ENCODE data around the gene CFAP20DC. TPM values are rescaled to one million over a fixed set of nuclear protein-coding genes. Genes with fewer than 3 reads are reported as not detected.

CFAP20DC gene
- total and polyA plus RNA-seq, 10 of the 15 experiments (the other 5 are each of a cell fraction or from before 2014, with no cell fraction given): 0.53 to 11.6 (median 2.0) TPM

- TF ChIP-seq NKRF (conservative IDR thresholded peaks at IDR 0.05) (no peak), STAT3 (IDR thresholded peaks at IDR 0.05; ENCODE audit: low read depth, low read length) (no peak), BCL11A (IDR thresholded peaks at IDR 0.05; ENCODE audit: low read depth, low read length) (peak; percentile 76), ATF7 (IDR thresholded peaks at IDR 0.05; ENCODE audit: low read depth) (peak; percentile 50; the same call in 1 of the 2 replicates), ZBED1 (IDR thresholded peaks at IDR 0.05; ENCODE audit: borderline replicate concordance) (peak; percentile 29; the same call in 1 of the 2 replicates), DPF2 (IDR thresholded peaks at IDR 0.05) (peak; percentile 95), IKZF2 (IDR thresholded peaks at IDR 0.05) (peak; percentile 79 to 84), RELB (IDR thresholded peaks at IDR 0.05; ENCODE audit: low read depth) (peak; percentile 63; the same call in 1 of the 2 replicates), BCLAF1 (IDR thresholded peaks at IDR 0.05) (no peak), ZBTB33 (IDR thresholded peaks at IDR 0.05) (no peak), BCL3 (IDR thresholded peaks at IDR 0.05; ENCODE audit: borderline replicate concordance, insufficient read depth, low read depth, low read length, poor library complexity, severe bottlenecking) (peak; percentile 46), NFIC (IDR thresholded peaks at IDR 0.05; ENCODE audit: low read depth, low read length) (peak; percentile 97), IRF4 (IDR thresholded peaks at IDR 0.05; ENCODE audit: low read depth, low read length) (peak; percentile 70; the same call in 1 of the 2 replicates), IKZF1 (conservative IDR thresholded peaks at IDR 0.05) (peak; percentile 74; the same call in 1 of the 2 replicates), GABPA (IDR thresholded peaks at IDR 0.05; ENCODE audit: low read depth) (peak; percentile 54; the same call in 1 of the 2 replicates), ZNF24 (IDR thresholded peaks at IDR 0.05) (peak; percentile 43; the same call in 1 of the 2 replicates), FOXM1 (IDR thresholded peaks at IDR 0.05; ENCODE audit: low read depth, low read length) (peak; percentile 82; the same call in 1 of the 2 replicates), MEF2A (IDR thresholded peaks at IDR 0.05; ENCODE audit: insufficient read depth, low read depth, low read length) (0 out of 2 replicates have a peak, but pooled peaks have one; percentile 21), CHD2 (IDR thresholded peaks at IDR 0.05; ENCODE audit: borderline replicate concordance, low read depth, low read length) (no peak), CREM (IDR thresholded peaks at IDR 0.05; ENCODE audit: low read depth) (peak; percentile 76), CBX5 (IDR thresholded peaks at IDR 0.05; ENCODE audit: low read depth) (no peak), SPI1 (IDR thresholded peaks at IDR 0.05; ENCODE audit: borderline replicate concordance, insufficient read depth, low read depth, low read length) (peak; percentile 57; the same call in 1 of the 2 replicates)
These were observed 175.0 kb downstream of the CFAP20DC start (continued) for GRCh38 chr3:58874795-58875194.
